Measurements from ENCODE around the gene LPCAT1. TPM values are rescaled to one million over a fixed set of nuclear protein-coding genes. Genes with fewer than 3 reads are reported as not detected.
A peak's percentile ranks its signal among the peaks of the same experiment; 100 is the strongest.

Gene LPCAT1
- total and polyA plus RNA-seq, 2 of the 13 experiments (the other 11 are each of a cell fraction or from before 2014, with no cell fraction given): 29.8 to 90.6 TPM

DNA sequence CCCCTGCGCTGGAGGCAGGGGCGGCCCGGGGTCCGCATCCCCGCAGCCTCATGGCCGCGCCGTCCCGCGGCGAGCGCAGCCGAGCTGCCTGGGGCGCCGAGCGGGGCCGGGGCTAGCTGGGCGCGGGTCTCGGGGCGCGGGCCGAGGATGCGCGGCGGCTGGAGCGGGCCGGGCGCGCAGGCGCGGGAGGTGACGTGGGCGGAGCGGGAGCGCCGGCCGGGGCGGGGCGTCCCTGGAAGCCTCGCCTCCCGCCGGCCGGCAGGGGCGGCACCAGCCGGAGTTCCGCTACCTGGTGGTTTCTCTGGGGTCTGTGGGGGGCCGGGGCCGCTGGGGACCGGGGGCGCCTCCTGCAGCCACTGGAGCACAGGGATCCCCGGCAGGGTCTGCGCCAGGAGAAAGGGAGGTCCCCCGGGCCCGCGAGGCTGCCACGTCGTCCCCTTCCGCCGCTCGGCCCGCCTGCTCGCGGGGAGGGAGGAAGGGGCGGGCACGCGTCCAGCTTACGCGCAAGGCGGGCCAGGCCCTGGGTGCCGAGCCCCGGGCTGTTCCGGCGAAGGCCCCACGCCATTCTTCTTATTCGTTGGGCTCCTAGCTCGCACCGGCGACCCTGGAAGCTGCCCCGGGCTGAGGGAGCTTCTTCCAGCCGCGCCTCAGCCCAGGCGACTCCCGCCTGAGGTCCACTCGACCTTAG lies at the start of gene LPCAT1 (continued):
- peak; percentile 26; the same call in 1 of the 2 replicates for TF ChIP-seq ZNF451 (CRISPR knock-in tag; IDR thresholded peaks at IDR 0.05)
- no peak for TF ChIP-seq CENPT (CRISPR knock-in tag; IDR thresholded peaks at IDR 0.05; ENCODE audit: low read depth)
- TF ChIP-seq, protein P1, sequence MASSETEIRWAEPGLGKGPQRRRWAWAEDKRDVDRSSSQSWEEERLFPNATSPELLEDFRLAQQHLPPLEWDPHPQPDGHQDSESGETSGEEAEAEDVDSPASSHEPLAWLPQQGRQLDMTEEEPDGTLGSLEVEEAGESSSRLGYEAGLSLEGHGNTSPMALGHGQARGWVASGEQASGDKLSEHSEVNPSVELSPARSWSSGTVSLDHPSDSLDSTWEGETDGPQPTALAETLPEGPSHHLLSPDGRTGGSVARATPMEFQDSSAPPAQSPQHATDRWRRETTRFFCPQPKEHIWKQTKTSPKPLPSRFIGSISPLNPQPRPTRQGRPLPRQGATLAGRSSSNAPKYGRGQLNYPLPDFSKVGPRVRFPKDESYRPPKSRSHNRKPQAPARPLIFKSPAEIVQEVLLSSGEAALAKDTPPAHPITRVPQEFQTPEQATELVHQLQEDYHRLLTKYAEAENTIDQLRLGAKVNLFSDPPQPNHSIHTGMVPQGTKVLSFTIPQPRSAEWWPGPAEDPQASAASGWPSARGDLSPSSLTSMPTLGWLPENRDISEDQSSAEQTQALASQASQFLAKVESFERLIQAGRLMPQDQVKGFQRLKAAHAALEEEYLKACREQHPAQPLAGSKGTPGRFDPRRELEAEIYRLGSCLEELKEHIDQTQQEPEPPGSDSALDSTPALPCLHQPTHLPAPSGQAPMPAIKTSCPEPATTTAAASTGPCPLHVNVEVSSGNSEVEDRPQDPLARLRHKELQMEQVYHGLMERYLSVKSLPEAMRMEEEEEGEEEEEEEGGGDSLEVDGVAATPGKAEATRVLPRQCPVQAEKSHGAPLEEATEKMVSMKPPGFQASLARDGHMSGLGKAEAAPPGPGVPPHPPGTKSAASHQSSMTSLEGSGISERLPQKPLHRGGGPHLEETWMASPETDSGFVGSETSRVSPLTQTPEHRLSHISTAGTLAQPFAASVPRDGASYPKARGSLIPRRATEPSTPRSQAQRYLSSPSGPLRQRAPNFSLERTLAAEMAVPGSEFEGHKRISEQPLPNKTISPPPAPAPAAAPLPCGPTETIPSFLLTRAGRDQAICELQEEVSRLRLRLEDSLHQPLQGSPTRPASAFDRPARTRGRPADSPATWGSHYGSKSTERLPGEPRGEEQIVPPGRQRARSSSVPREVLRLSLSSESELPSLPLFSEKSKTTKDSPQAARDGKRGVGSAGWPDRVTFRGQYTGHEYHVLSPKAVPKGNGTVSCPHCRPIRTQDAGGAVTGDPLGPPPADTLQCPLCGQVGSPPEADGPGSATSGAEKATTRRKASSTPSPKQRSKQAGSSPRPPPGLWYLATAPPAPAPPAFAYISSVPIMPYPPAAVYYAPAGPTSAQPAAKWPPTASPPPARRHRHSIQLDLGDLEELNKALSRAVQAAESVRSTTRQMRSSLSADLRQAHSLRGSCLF (CRISPR knock-in tag; IDR thresholded peaks at IDR 0.05; ENCODE audit: borderline replicate concordance): no peak
- no peak for TF ChIP-seq TMF1 (CRISPR knock-in tag; IDR thresholded peaks at IDR 0.05; ENCODE audit: low read depth)
- no peak for TF ChIP-seq PAF1 (CRISPR knock-in tag; IDR thresholded peaks at IDR 0.05)
- peak; percentile 39 for TF ChIP-seq ZNF263 (CRISPR knock-in tag; IDR thresholded peaks at IDR 0.05)
- no peak for TF ChIP-seq PHF20 (CRISPR knock-in tag; IDR thresholded peaks at IDR 0.05)
- TF ChIP-seq, protein P2, sequence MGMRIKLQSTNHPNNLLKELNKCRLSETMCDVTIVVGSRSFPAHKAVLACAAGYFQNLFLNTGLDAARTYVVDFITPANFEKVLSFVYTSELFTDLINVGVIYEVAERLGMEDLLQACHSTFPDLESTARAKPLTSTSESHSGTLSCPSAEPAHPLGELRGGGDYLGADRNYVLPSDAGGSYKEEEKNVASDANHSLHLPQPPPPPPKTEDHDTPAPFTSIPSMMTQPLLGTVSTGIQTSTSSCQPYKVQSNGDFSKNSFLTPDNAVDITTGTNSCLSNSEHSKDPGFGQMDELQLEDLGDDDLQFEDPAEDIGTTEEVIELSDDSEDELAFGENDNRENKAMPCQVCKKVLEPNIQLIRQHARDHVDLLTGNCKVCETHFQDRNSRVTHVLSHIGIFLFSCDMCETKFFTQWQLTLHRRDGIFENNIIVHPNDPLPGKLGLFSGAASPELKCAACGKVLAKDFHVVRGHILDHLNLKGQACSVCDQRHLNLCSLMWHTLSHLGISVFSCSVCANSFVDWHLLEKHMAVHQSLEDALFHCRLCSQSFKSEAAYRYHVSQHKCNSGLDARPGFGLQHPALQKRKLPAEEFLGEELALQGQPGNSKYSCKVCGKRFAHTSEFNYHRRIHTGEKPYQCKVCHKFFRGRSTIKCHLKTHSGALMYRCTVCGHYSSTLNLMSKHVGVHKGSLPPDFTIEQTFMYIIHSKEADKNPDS (CRISPR knock-in tag; IDR thresholded peaks at IDR 0.05): no peak
- TF ChIP-seq JUN (CRISPR knock-in tag; IDR thresholded peaks at IDR 0.05): no peak
- TF ChIP-seq, protein P3, sequence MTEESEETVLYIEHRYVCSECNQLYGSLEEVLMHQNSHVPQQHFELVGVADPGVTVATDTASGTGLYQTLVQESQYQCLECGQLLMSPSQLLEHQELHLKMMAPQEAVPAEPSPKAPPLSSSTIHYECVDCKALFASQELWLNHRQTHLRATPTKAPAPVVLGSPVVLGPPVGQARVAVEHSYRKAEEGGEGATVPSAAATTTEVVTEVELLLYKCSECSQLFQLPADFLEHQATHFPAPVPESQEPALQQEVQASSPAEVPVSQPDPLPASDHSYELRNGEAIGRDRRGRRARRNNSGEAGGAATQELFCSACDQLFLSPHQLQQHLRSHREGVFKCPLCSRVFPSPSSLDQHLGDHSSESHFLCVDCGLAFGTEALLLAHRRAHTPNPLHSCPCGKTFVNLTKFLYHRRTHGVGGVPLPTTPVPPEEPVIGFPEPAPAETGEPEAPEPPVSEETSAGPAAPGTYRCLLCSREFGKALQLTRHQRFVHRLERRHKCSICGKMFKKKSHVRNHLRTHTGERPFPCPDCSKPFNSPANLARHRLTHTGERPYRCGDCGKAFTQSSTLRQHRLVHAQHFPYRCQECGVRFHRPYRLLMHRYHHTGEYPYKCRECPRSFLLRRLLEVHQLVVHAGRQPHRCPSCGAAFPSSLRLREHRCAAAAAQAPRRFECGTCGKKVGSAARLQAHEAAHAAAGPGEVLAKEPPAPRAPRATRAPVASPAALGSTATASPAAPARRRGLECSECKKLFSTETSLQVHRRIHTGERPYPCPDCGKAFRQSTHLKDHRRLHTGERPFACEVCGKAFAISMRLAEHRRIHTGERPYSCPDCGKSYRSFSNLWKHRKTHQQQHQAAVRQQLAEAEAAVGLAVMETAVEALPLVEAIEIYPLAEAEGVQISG (CRISPR knock-in tag; IDR thresholded peaks at IDR 0.05): peak; percentile 55; the same call in 1 of the 2 replicates
- TF ChIP-seq HNRNPLL (IDR thresholded peaks at IDR 0.05; ENCODE audit: low read depth, low read length, poor library complexity, severe bottlenecking): peak; percentile 68
- TF ChIP-seq, protein P4, sequence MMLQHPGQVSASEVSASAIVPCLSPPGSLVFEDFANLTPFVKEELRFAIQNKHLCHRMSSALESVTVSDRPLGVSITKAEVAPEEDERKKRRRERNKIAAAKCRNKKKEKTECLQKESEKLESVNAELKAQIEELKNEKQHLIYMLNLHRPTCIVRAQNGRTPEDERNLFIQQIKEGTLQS (CRISPR knock-in tag; IDR thresholded peaks at IDR 0.05): no peak
- TF ChIP-seq, protein P5, sequence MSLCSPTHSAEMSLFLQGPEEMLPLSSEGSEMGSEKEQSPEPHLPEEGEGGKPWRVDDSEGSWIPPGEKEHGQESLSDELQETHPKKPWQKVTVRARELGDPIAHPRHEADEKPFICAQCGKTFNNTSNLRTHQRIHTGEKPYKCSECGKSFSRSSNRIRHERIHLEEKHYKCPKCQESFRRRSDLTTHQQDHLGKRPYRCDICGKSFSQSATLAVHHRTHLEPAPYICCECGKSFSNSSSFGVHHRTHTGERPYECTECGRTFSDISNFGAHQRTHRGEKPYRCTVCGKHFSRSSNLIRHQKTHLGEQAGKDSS (CRISPR knock-in tag; IDR thresholded peaks at IDR 0.05; ENCODE audit: borderline replicate concordance, low read depth): peak; percentile 76; the same call in 1 of the 2 replicates
- TF ChIP-seq HNRNPL (IDR thresholded peaks at IDR 0.05; ENCODE audit: low read depth, low read length): no peak
- no peak for TF ChIP-seq GTF3A (CRISPR knock-in tag; conservative IDR thresholded peaks at IDR 0.05)
- TF ChIP-seq, protein P6, sequence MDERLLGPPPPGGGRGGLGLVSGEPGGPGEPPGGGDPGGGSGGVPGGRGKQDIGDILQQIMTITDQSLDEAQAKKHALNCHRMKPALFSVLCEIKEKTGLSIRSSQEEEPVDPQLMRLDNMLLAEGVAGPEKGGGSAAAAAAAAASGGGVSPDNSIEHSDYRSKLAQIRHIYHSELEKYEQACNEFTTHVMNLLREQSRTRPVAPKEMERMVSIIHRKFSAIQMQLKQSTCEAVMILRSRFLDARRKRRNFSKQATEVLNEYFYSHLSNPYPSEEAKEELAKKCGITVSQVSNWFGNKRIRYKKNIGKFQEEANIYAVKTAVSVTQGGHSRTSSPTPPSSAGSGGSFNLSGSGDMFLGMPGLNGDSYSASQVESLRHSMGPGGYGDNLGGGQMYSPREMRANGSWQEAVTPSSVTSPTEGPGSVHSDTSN (CRISPR knock-in tag; IDR thresholded peaks at IDR 0.05): no peak
- peak; percentile 48; the same call in 1 of the 2 replicates for TF ChIP-seq SRY (CRISPR knock-in tag; IDR thresholded peaks at IDR 0.05)

All from HepG2 (cell line).